HG02852 (cell line): ENCODE measurements around the gene UBALD1.
"Not testable (repeated sequence)": the region's sequence is repeated elsewhere in the genome, so short reads cannot be mapped to it uniquely, and the experiment has no call there.

Experiments used
- ATAC-seq: cut with Tn5 transposase; IDR thresholded peaks from one replicate; pipeline ENCODE4 v1.9.1; 2021; ENCODE audit warnings: mild to moderate bottlenecking, moderate library complexity; ENCODE audit not compliant: unreplicated experiment

The UBALD1 gene

DNA sequence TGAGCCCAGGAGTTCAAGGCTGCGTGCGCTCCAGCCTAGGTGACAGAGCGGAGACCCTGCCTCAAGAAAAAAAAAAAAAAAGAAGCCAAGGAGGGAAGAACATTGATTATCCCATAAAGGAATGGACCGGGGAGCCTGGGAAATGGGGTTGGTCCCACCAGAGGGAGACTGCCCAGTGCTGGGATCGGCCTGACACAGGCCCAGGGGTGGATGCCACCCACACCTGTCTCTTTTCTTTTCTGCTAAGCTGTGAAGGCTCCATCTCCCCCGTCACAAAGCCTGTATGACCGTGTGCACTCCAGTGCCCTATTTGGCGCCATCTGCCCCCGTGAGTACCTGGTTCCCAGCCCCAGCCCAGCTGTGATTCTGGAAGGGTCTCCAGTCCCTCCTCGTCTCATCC lies 15.7 kb downstream of the UBALD1 start:
- ATAC-seq: no peak

DNA sequence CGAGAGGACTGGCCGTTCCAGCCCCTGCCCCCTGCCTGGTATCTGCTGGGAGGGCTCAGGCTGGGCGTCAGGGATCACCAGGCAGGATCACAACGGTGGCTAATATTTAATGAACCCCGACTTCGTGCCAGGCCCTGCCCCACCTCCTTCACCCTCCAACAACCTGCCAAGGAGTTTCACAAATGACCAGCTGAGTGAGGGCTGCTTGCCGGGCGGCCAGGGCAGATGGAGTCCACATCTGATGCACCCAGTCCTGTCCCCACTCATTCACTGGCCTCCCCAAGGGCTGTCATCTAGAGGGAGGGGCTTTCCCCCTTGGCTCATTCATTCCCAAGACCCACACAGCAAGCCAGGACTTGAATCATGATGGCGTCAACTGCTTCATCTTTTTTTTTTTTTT lies 17.5 kb downstream of the UBALD1 start:
- ATAC-seq: no peak

DNA sequence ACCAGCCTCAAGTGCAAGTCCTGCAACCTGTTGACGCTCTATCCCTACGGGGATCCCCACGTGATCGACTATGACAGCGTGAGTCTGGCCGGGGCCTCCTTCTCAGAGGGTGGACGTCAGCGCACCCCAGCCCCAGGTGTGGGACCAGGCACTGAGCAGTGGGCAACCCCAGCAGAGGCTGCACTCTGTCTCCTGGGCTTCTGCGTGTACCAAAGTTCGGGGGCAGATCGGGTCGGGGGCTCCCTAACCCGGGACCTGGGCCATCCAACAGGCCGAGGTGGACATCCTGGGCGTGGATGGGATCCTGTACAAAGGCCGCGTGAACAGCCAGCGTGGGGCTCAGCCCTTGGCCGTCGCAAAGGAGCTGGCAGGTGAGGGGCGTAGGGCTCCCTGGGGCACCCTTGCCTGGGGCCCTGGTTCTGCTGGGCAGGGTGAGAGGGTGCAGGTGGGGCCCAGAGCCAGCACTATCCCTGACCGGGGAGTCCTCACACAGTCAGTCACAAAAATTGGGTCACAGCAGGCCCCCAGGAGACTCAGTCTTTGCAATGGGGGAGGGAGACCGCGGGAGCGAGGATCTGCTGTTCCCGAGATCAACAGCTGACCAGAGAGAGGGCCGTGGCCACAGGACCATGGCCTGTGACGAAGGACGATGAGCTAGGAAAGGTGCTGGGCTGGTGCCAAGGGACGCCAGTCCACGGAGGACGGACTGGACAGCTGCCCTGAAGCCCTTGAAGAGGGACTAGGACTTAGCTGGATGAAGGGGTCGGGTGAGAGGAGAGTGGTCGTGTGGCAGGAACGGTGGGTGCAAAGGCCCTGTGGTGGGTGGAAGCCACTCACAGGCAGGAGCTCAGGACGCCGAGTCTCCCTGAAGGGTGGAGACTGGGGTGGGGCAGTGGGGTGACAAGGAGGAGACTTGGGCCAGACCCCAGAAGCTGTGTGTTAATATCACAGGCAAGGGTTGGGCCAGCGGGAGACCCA lies 20.0 kb downstream of the UBALD1 start:
- no peak for ATAC-seq

DNA sequence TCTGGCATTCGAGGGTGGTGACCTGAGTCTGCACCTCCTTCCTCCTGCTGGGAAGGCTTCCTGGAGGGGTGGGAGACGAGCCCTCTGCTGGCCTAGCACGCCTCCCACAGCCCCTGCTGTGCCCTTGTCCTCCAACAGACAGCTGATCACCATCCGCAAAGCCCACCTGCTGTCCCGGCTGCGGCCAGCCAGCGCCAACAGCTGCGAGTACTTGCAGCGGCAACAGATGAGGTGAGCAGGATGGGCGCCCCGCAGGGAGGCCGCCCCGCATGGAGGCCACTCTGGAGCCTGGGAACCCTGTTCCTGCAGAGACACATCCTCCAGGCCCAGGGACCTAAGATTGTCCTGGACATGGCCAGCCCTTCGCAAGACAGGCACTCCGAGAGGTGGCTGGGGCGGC lies 21.6 kb downstream of the UBALD1 start:
- ATAC-seq: no peak

DNA sequence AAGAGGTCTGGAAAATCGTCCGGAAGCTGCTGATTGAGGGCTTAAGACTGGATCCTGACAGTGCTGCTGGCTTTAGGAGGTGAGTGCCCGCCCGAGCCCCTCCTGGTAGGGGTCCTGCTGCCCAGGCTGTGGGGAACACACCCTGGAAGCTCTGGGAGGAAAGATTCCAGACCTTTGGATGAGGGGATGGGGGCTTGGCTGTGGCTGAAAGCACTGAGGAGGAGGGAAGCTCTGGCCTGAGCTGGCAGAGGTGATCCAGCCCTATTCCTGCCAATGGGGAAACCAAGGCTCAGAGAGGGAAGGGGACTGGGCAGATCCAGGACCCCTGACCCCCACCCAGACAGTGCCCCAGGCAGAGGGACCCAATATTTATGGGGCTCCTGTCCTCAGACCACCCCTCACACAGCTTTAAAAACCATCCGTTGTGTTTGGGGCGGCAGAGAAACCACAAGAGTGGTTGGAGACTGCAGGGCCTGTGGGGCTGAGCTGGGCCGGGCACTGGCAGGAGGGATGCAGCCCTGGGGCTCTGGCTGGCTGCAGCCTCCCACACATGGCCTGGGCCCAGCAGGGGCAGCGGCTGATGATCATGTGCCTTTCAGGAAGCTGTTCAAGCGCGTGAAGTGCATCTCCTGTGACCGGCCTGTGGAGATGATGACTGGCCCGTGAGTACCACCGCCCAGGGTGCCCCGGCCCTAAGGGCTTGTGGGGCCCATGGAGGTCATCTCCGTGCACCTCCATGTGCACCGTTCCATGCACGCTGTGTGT lies 22.8 kb downstream of the UBALD1 start:
- ATAC-seq: no peak

DNA sequence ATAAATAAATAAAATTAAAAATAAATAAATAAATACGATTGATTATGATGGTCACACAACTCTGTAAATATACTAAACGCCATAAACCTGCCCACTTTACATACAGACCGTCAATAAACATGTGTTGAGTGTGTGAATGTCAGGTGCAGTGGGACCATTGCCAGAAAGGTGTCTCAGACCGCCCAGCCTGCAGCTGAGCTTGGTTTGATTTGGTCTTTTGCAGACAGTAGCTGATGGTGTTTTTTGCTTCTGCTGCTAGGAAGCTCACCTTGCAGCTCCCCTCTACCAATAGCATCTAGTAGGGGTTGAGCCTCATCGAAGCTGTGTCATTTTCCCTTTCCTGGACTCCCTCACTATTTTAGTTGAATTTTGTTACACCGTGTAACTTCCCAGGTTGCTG lies 23.5 kb downstream of the UBALD1 start:
- no peak for ATAC-seq

DNA sequence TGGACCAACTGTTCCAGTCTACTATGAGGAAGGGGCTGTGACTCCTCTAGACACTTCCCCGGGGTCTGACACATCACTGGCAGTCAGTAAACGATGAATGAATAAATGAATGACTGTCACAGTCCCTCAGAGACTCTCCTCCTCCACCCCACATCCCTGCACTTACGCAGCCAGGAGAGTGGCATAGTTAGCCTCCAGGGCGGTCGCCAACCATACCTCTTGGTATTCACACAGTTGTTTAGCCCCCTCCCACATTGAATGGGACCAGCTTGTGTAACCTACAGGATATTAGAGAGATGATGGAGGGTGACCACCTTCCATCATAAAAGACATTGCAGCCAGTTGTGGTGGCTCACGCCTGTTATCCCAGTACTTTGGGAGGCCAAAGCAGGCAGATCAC lies 25.7 kb downstream of the UBALD1 start:
- no peak for ATAC-seq

DNA sequence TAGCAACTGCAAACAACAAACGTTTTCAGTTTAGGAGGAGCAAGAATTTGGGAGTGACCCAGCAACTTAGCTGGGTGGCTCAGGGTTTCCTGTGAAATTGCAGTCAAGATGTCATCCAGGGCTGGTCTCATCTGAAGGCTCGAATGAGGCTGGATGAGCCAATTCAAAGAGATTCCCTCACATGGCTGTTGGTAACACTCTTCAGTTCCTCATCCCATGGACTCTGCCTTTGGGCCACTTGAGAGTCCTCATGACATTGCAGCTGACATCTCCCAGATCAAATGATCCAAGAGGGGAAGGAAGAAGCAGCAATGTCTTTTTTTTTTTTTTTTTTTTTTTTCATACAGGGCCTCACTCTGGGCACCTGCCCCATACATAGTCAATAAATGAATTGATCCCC lies 26.3 kb downstream of the UBALD1 start:
- no peak for ATAC-seq

DNA sequence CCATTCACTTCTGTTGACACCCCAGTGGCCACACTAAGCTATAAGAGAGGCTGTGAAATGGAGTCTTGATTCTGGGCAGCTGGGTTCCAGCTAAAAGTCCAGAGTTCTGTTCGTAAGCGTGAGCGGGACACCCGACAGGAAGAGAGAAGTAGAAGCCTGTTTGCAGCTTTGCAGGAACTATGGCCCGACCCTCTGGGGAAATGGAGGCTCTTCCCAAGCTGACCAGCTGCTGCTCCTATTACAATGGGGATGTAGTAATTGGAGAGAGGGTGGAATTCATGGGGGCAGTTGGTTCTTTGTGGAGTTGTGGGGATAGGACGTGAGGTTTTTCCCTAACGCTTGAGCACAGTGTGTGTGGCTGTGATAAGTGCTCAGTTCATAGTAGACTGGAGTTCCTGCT lies 28.4 kb downstream of the UBALD1 start:
- no peak for ATAC-seq

DNA sequence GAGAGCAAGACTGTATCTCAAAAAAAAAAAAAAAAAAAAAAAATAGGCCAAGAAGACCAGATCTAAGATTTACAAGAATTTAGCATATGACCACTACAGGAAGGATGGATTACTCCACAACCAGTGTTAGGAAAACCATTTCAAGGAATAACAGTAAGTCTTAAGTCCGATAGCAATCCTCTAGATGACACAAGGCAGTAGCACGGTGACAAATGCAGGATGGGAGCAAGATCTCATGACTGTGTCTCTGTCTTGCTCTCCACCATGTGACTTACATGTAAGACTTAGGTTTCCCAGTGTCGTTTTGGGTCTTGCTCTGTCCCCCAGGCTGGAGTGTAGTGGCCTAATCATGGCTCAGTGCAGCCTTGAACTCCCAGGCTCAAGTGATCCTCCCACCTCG lies 30.8 kb downstream of the UBALD1 start:
- no peak for ATAC-seq

DNA sequence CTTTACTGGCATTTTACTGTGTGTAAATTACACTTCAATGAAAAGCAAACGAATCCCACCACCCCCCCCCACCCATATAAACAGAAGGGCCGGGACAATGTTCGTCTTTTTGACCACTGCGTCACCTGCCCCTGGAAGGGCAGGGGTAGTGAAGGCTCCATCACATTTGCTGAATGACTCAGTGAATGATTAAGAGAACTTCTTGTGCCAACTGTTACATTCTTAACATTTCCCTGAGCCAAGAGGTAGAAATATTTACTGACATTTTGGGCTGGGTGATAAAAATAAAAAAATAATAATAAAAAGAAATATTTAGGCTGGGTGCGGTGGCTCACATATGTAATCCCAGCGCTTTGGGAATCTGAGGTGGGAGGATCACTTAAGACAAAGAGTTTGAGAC lies 34.4 kb downstream of the UBALD1 start:
- ATAC-seq: no peak

DNA sequence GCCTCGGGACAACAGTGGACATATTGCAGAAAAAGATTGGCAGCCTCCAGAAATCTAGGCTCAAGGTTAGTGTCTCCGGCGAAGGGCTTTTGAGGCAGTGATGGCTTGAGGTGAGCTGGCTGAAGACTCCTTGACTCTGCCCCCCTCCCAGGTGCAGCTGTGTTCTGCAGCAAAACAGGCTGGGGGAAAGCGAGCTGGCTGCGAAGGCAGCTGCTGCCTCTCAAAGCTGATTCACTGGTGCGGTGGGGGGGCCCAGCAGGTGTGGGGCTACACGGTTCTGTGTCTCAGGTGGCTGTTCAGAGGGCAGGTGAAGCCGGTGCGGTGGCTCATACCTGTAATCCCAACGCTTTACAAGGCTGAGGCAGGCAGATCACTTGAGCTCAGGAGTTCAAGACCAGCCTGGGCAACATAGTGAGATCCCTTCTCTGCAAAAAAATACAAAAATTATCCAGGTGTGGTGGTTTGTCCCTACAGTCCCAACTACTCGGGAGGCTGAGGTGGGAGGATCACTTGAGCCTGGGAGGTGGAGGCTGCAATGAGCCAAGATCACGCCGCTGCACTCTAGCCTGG lies 35.6 kb downstream of the UBALD1 start:
- no peak for ATAC-seq

DNA sequence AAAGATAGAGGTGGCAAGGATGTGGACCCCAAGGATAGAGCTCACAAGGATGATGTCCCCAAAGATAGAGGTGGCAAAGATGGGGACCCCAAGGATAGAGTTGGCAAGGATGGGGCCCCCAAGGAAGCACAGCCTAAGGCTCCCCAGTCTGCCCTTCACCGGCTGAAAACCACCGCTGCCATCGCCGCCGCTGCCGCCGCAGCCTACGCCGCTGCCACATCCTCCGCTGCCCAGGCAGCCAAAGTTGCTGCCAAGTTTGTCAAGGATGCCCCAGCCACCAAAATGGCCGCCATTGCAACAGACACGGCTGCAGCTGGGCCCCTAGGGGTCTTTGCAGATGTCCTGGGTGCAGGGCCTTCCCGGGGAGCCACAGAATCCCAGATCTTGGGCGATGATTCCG lies 38.7 kb downstream of the UBALD1 start:
- no peak for ATAC-seq

DNA sequence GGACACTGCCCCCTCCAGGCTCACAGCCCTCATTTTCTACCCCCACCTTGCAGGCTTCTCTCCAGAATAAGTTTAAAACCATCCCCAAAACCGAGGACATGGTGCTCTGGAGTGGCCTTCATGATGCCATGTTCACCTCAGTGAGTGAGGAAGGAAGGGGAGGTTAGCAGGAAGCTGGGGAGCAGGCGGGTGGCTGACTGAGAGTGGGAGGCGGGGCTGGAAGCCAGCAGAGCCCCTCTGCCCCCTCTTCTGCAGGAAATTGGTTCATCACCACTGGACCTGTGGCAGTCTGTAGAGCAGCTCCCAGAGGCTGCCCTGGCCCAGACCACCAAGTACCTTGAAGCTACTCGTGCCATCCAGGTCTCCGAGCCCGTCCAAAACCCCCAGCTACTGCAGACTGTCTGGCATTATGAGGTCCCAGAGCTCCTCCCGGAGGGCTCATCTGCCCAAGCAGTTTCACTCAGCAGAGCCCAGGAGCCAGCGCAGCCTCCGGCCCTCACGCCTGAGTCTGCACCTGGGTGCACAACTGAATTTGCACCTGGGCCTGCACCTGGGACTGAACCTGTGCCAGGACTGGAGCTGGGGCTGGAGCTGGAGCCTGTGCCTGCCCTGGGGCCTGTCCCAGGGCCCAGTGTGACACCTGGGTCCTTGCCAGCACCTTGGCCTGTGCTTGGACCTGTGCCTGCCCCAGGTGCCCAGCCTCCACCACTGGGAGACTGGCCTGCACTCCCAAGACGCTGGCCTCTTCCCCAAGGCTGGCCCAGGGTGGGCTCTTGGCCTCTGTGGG lies 39.6 kb downstream of the UBALD1 start:
- no peak for ATAC-seq

DNA sequence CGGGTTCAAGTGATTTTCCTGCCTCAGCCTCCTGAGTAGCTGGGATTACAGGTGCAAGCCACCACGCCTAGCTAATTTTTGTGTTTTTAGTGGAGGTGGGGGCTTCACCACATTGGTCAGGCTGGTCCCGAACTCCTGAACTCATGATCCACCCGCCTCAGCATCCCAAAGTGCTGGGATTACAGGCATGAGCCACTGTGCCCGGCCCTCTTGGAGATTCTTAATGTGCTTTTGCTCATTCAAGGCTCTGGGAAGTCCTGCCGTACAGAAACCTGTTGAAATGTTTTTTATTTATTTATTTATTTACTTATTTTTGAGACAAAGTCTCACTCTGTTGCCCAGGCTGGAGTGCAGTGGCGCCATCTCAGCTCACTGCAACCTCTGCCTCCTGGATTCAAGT lies 40.8 kb downstream of the UBALD1 start:
- not testable (repeated sequence) for ATAC-seq

DNA sequence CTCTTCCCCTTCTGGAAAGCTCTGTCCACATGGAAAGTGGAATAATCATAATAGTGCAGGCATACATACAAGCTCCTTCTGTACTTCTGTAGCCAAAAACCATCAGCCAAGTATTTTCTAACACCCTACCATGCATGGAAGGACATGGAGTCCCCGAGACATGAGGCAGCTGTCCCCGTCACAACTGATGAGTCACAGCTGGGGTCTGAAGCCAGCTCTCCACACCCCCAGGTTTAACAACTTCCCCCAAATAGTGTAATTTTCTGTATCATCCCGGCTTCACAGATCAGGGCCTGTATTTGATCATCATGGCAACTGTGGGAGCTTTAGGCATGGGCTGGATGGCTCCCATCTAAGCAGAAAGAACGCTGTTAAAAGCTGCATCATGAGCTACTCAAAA lies 42.0 kb downstream of the UBALD1 start:
- no peak for ATAC-seq

DNA sequence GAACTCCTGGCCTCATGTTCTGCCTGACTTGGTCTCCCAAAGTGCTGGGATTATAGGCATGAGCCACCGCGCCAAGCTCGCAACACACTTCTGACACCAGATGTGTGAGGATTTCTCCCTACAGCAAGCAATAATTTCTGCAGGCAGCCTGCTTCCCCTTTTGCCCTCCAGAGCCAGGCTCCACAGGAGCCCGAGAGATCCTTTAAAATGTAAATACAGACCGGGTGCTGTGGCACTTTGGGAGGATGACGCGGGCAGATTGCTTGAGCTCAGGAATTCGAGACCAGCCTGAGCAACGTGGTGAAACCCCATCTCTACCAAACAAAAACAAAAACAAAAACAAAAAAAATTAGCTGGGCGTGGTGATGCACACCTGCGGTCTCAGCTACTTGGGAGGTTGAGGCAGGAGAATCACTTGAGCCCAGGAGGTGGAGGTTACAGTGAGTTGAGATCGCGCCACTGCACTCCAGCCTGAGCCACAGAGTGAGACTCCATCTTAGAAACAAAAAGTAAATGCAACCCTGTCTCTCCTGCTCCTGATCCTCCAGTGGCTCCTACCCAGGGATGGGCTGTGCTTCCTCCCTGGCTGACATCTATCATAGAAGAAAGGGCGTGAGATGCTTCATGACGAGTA lies 43.9 kb downstream of the UBALD1 start:
- no peak for ATAC-seq

DNA sequence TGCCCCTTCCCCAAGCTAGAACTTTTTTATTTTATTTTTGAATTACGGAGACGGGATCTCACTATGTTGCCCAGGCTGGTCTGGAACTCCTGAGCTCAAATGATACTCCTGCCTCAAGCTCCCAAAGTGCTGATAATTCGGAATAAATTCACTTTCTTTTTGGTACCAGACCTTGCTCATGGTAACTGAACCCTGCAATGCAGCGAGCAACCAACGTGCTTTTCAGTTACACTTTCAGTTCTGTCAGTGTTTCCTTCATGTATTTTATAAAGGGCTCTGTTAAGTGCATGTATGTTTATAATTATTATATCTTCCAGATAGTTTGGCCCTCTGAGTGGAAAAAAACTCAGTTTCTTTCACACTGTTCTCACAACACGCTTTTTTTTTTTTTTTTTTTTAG lies 44.6 kb downstream of the UBALD1 start:
- ATAC-seq: no peak

DNA sequence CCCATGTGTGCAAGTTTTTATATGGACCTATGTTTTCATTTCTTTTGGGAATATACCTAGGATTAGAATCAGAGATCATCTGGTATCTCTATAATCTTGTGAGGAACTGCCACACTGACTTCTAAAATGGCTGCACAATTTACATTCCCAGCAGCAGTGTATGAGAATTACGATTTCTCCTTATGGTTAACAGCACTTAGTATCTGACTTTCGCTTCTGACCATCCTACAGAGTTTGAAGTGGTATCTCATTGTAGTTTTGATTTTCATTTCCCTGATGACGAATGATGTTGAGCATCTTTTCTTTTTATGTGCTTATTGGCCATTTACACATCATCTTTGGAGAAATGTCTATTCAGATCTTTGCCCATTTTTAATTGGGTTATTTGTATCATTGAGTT lies 48.5 kb downstream of the UBALD1 start:
- no peak for ATAC-seq

DNA sequence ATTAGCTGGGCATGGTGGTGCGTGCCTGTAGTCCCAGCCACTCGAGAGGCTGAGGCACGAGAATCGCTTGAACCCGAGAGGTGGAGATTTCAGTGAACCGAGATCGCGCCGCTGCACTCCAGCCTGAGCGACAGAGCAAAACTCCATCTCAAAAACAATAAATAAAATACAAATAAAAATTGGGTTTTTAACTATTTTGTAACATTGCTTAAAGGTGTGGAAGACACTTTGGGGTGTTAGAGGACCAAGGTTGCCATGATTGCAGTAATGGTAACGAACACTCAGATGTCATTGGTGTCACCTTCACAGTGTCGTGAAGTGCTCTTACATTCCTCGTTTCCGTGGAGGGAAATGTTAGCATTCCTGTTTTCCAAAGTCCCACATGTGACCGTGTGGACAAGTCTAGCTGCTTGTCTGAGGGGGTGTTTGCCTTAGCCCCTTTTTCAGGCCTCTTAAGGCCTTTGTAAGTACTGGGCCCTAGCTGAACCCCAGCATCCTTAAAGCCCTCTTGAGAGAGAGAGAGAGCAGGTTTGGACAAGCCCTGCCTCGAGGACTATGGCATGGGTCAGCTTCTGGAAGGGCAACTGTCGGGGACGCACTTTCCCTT lies 49.9 kb downstream of the UBALD1 start:
- ATAC-seq: no peak
